OCI-LY7 (cell line): ENCODE results near the gene GOLIM4.

ENCODE experiments used
- CTCF ChIP-seq: fragments of 200-600 bp; sonication (generic); conservative IDR thresholded peaks from 2 replicates; pipeline ENCODE4 v1.5.1; 2014; ENCODE audit warnings: mild to moderate bottlenecking, antibody characterized with exemption, low read length, moderate library complexity, mixed read lengths
- EZH2phosphoT487 ChIP-seq: fragments of 200-600 bp; sonication (generic); IDR thresholded peaks from 2 replicates; pipeline ENCODE4 v1.6.1; 2018; ENCODE audit warnings: low read depth, borderline replicate concordance, mild to moderate bottlenecking, mixed run types, antibody characterized with exemption, low read length, moderate library complexity, mixed read lengths

- TF ChIP-seq CTCF, result no peak
- TF ChIP-seq EZH2phosphoT487, result no peak
Observed at GRCh38 chr3:168091302-168091858, 4.3 kb downstream of the GOLIM4 start.
